CD4-positive, alpha-beta T cell (primary cell): ENCODE data around the gene VAMP3. TPM values are rescaled to one million over a fixed set of nuclear protein-coding genes. Genes with fewer than 3 reads are reported as not detected.

Experiments
- ATAC-seq: fragments of 200-7000 bp; cut with Tn5 transposase; one replicate; pipeline ENCODE4 v1.10.0; 2022; ENCODE audit warnings: mild to moderate bottlenecking; ENCODE audit not compliant: poor library complexity
- CTCF ChIA-PET: fragments of 350-600 bp; sonication (Branson Sonifier 250); formaldehyde crosslinking; loops from one replicate; lab custom pipeline; 2021; ENCODE audit warnings: antibody characterized with exemption, inconsistent platforms; lab: Charles Lee
- POLR2A ChIA-PET: fragments of 350-600 bp; sonication (Branson Sonifier 250); formaldehyde crosslinking; loops from one replicate; lab custom pipeline; 2021; ENCODE audit warnings: antibody characterized with exemption, inconsistent platforms; lab: Charles Lee
- DNase-seq, 14 experiments: peaks; one replicate each; pipeline ENCODE4 v3.0.0-alpha.2; 2013 to 2020; ENCODE audit warnings: mixed read lengths in 2 of 14
- H3K27ac ChIP-seq, 2 donors: one replicate each; pipeline versions ENCODE4 v1.5.1 to v1.7.0; 2013; ENCODE audit warnings: low read length in 2 of 2, low read depth in 1 of 2, mild to moderate bottlenecking in 1 of 2
- H3K27me3 ChIP-seq, 2 experiments: 1 replicate in 1 of 2; 2 replicates in 1 of 2; pipeline versions ENCODE4 v1.6.1 to v1.7.0; 2013; ENCODE audit warnings: low read length in 2 of 2, control low read depth in 1 of 2, mild to moderate bottlenecking in 1 of 2, moderate library complexity in 1 of 2; ENCODE audit not compliant: insufficient read depth in 2 of 2, control insufficient read depth in 1 of 2
- H3K36me3 ChIP-seq: one replicate; pipeline ENCODE4 v1.6.1; 2013; ENCODE audit warnings: low read length, control low read depth; ENCODE audit not compliant: insufficient read depth
- H3K4me1 ChIP-seq: one replicate; pipeline ENCODE4 v1.6.1; 2013; ENCODE audit warnings: low read length, control low read depth; ENCODE audit not compliant: insufficient read depth
- H3K4me3 ChIP-seq: one replicate; pipeline ENCODE4 v1.5.1; 2013; ENCODE audit warnings: mild to moderate bottlenecking, low read length, moderate library complexity
- H3K9me3 ChIP-seq, 2 experiments: 1 replicate in 1 of 2; 2 replicates in 1 of 2; pipeline versions ENCODE4 v1.6.1 to v1.7.0; 2013; ENCODE audit warnings: low read length in 2 of 2, mild to moderate bottlenecking in 2 of 2, control low read depth in 1 of 2, moderate library complexity in 1 of 2; ENCODE audit not compliant: control insufficient read depth in 1 of 2, insufficient read depth in 1 of 2
- H3K27ac Mint-ChIP-seq: one replicate; pipeline ENCODE4 v1.8.0; 2020; ENCODE audit warnings: mixed read lengths
- H3K27me3 Mint-ChIP-seq: one replicate; pipeline ENCODE4 v1.8.0; 2021; ENCODE audit warnings: mixed read lengths
- H3K36me3 Mint-ChIP-seq: one replicate; pipeline ENCODE4 v1.8.0; 2021; ENCODE audit warnings: low read depth, mixed read lengths
- H3K4me1 Mint-ChIP-seq: one replicate; pipeline ENCODE4 v1.8.0; 2021; ENCODE audit warnings: low read depth, mixed read lengths
- H3K4me3 Mint-ChIP-seq: one replicate; pipeline ENCODE4 v1.8.0; 2020; ENCODE audit warnings: mild to moderate bottlenecking, mixed read lengths
- H3K9me3 Mint-ChIP-seq: one replicate; pipeline ENCODE4 v1.8.0; 2020; ENCODE audit warnings: mixed read lengths
- intact Hi-C, 2 experiments: fragments of 100-400 bp; cut with DNase I in 1 of 2; cut with micrococcal nuclease in 1 of 2; formaldehyde crosslinking; loops; one replicate each; pipeline versions ENCODE4 v1.15.1 to v1.9.0; 2023 to 2025; cut with DNase I, micrococcal nuclease
- total RNA-seq, 174 experiments: library from RNA in 2 of 174; stranded (reverse) in 2 of 174; gene quantifications; one replicate each; pipeline ENCODE4 v1.2.3 and lab custom pipeline; 2021 to 2026
- TF ChIP-seq, protein P1 (sequence below): fragments of 200-600 bp; IDR thresholded peaks from one replicate; pipeline ENCODE4 v1.8.0; 2022; ENCODE audit warnings: antibody characterized with exemption, mild to moderate bottlenecking

Gene VAMP3
- total RNA-seq, 2 experiments from 2014 or later, result 76.9 to 87.7 TPM

DNA sequence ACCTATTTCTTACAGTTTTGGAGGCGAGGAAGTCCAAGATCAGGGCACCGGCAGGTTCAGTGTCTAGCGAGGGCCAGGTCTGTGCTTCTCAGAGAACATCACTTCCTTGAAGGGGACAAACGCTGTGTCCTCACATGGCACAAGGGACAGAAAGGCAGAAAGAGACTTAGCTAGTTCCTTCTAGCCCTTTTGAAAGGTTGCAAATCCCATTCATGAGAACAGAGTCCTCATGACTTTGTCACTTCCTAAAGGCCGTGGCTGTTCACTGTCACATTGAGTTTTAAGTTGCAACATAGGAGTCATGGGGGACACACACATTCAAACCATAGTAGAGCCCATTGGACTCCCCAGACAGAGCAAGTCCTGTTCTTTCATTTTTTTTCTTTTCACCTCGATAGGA, 40.4 kb downstream of the VAMP3 start:
- Histone ChIP-seq H3K27ac (no peak overlapping the region), H3K27me3 (no peaks in the 10 kb centered on the region), H3K4me1 (no peaks in the 10 kb centered on the region), H3K36me3 (peaks cover 19% of the 10 kb centered on the region), H3K4me3 (no peak overlapping the region), H3K9me3 (peaks cover 0 to 14% of the 10 kb centered on the region in 2 experiments)
- Mint-ChIP-seq H3K9me3 (peaks cover 11% of the 10 kb centered on the region), H3K27me3 (no peaks in the 10 kb centered on the region), H3K4me3 (no peak overlapping the region), H3K36me3 (peaks cover 75% of the 10 kb centered on the region), H3K4me1 (no peaks in the 10 kb centered on the region), H3K27ac (no peak overlapping the region)
- peak in 1 of 14 experiments; percentile 16 for DNase-seq
- TF ChIP-seq, protein P1, sequence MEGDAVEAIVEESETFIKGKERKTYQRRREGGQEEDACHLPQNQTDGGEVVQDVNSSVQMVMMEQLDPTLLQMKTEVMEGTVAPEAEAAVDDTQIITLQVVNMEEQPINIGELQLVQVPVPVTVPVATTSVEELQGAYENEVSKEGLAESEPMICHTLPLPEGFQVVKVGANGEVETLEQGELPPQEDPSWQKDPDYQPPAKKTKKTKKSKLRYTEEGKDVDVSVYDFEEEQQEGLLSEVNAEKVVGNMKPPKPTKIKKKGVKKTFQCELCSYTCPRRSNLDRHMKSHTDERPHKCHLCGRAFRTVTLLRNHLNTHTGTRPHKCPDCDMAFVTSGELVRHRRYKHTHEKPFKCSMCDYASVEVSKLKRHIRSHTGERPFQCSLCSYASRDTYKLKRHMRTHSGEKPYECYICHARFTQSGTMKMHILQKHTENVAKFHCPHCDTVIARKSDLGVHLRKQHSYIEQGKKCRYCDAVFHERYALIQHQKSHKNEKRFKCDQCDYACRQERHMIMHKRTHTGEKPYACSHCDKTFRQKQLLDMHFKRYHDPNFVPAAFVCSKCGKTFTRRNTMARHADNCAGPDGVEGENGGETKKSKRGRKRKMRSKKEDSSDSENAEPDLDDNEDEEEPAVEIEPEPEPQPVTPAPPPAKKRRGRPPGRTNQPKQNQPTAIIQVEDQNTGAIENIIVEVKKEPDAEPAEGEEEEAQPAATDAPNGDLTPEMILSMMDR, result no peak
- no peak for ATAC-seq
- ChIA-PET CTCF (interaction anchor here (0.9 kb wide), 1 partner anchor 9 kb away, joined by 3 read pairs; no protein-coding TSS in a partner anchor), POLR2A (no interaction called here)
- intact Hi-C loops, result no loop called here

DNA sequence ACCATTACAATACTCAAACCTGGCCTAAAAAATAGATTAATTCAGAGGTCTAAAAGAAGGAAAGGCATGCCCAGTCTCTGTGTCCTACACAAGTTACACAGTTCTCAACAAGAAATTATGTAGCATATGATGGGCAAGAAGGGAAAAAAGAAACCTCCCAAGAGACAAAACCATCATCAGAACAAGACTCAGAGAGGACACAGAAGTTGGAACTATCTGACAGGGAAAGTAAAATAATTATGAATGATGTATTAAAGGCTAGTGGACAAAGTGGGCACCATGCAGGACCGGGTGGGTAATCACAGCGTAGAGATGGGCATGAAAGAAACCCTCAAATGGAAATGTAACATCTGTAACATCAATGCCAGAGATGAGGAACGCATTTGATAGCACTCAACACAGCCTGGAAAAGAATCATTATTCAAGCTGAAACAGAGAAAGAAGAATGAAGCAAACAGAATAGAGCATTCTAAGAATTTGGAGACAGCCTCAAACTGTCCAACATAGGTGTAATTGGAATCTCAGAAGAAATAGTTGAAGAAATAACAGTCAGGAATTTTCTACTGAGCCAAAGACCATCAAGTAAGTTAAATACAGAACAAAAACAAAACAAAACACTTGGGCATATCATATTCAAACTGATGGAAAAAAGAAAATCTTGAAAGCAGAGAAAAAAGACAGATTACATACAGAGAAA, 42.7 kb downstream of the VAMP3 start:
- DNase-seq, result no peak
- ChIA-PET POLR2A (no interaction called here), CTCF (no interaction called here)
- Mint-ChIP-seq H3K27ac (no peak overlapping the region), H3K36me3 (peaks cover 57% of the 10 kb centered on the region), H3K9me3 (peaks cover 11% of the 10 kb centered on the region), H3K4me1 (no peaks in the 10 kb centered on the region), H3K27me3 (no peaks in the 10 kb centered on the region), H3K4me3 (no peak overlapping the region)
- peaks cover 19% of the 10 kb centered on the region for H3K36me3 ChIP-seq
- TF ChIP-seq, protein P1, result no peak
- H3K4me3 ChIP-seq, result no peak overlapping the region
- intact Hi-C loops, result no loop called here
- H3K9me3 ChIP-seq, result peaks cover 0 to 14% of the 10 kb centered on the region in 2 experiments
- no peaks in the 10 kb centered on the region for H3K4me1 ChIP-seq
- no peaks in the 10 kb centered on the region for H3K27me3 ChIP-seq
- no peak overlapping the region for H3K27ac ChIP-seq
- no peak for ATAC-seq

DNA sequence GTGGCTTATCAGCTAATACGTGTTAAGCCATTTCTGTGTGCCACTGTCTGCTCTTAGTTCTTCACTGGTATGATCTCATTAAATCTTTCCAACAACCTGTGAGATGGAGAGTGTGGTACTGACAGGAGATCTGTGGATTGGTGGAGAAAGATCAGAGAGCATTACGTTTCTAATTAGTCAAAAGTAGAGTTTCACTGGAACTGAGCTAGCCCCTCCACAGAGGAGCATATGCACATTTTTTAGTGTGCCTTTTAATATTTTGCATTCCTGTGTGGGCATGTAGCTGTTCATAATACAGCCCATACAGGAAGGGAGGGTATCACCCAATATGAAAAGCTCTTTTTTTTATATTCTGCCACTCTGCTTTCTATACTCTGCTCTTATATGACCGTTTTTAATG, 50.2 kb downstream of the VAMP3 start:
- H3K27me3 ChIP-seq, result no peaks in the 10 kb centered on the region
- H3K4me1 ChIP-seq, result no peaks in the 10 kb centered on the region
- H3K4me3 ChIP-seq, result no peak overlapping the region
- DNase-seq (no peak), ATAC-seq (no peak)
- ChIA-PET POLR2A (no interaction called here), CTCF (interaction anchor here (0.5 to 1.0 kb wide), 2 partner anchors 13 to 237 kb away, joined by 3 read pairs; no protein-coding TSS in a partner anchor)
- Mint-ChIP-seq H3K4me3 (no peak overlapping the region), H3K36me3 (peaks cover 48% of the 10 kb centered on the region), H3K9me3 (no peaks in the 10 kb centered on the region), H3K27ac (no peak overlapping the region), H3K27me3 (no peaks in the 10 kb centered on the region), H3K4me1 (no peaks in the 10 kb centered on the region)
- no peaks in the 10 kb centered on the region for H3K9me3 ChIP-seq
- H3K27ac ChIP-seq, result no peak overlapping the region
- intact Hi-C loops, result no loop called here
- peaks cover 6% of the 10 kb centered on the region for H3K36me3 ChIP-seq
- TF ChIP-seq, protein P1, result no peak
